Astrocyte (in vitro differentiated cells and primary cell): ENCODE data around the gene KLRC4.

ENCODE experiments used
- EZH2 ChIP-seq: IDR thresholded peaks from 2 replicates; pipeline ENCODE4 v1.6.1; 2012; ENCODE audit warnings: mild to moderate bottlenecking, low read length, inconsistent platforms; ENCODE audit not compliant: insufficient read depth
- TF ChIP-seq, protein P1 (sequence below): IDR thresholded peaks from 2 replicates; pipeline ENCODE4 v1.5.1; 2011; ENCODE audit warnings: low read depth, mild to moderate bottlenecking, inconsistent platforms, low read length, moderate library complexity; ENCODE audit not compliant: insufficient read depth

- TF ChIP-seq, protein P1, sequence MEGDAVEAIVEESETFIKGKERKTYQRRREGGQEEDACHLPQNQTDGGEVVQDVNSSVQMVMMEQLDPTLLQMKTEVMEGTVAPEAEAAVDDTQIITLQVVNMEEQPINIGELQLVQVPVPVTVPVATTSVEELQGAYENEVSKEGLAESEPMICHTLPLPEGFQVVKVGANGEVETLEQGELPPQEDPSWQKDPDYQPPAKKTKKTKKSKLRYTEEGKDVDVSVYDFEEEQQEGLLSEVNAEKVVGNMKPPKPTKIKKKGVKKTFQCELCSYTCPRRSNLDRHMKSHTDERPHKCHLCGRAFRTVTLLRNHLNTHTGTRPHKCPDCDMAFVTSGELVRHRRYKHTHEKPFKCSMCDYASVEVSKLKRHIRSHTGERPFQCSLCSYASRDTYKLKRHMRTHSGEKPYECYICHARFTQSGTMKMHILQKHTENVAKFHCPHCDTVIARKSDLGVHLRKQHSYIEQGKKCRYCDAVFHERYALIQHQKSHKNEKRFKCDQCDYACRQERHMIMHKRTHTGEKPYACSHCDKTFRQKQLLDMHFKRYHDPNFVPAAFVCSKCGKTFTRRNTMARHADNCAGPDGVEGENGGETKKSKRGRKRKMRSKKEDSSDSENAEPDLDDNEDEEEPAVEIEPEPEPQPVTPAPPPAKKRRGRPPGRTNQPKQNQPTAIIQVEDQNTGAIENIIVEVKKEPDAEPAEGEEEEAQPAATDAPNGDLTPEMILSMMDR, result peak; percentile 17
- no peak for TF ChIP-seq EZH2
Observed at GRCh38 chr12:10366875-10367274, 42.7 kb downstream of the KLRC4 start.
